C4-2B (cell line): Measurements from ENCODE around the gene ARID3B.

ENCODE experiments used
- H3K27ac ChIP-seq: fragments of 450-650 bp; 2 replicates; pipeline ENCODE4 v1.5.1; 2017
- ZFX ChIP-seq: fragments of 450-650 bp; IDR thresholded peaks from 2 replicates; pipeline ENCODE4 v1.6.1; 2017
- TF ChIP-seq, protein P1 (sequence below): fragments of 450-650 bp; conservative IDR thresholded peaks from 2 replicates; pipeline ENCODE4 v1.5.1; 2017; ENCODE audit warnings: mild to moderate bottlenecking

The ARID3B gene

DNA sequence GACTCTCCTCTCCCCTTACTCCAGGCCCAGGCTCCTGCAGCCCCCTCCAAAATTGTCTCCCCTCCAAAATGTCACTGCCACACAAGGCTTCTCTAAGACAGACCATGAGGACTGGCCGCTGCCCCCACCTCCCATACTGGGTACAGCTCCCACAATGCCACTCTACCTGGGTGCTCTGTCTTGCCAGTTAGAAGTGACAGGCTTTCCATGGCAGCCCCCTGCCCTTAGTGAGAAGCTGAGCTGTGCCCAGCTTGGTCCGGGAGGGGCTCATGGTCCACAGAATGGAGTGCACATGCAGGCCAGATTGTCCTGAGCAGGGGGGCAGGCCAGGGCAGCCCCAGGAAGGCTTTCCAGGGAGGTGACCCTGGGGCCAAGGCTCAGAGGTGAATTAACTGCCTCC lies 71.7 kb downstream of the ARID3B start:
- TF ChIP-seq, protein P1, sequence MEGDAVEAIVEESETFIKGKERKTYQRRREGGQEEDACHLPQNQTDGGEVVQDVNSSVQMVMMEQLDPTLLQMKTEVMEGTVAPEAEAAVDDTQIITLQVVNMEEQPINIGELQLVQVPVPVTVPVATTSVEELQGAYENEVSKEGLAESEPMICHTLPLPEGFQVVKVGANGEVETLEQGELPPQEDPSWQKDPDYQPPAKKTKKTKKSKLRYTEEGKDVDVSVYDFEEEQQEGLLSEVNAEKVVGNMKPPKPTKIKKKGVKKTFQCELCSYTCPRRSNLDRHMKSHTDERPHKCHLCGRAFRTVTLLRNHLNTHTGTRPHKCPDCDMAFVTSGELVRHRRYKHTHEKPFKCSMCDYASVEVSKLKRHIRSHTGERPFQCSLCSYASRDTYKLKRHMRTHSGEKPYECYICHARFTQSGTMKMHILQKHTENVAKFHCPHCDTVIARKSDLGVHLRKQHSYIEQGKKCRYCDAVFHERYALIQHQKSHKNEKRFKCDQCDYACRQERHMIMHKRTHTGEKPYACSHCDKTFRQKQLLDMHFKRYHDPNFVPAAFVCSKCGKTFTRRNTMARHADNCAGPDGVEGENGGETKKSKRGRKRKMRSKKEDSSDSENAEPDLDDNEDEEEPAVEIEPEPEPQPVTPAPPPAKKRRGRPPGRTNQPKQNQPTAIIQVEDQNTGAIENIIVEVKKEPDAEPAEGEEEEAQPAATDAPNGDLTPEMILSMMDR = no peak
- no peak for TF ChIP-seq ZFX
- no peak overlapping the region for H3K27ac ChIP-seq

DNA sequence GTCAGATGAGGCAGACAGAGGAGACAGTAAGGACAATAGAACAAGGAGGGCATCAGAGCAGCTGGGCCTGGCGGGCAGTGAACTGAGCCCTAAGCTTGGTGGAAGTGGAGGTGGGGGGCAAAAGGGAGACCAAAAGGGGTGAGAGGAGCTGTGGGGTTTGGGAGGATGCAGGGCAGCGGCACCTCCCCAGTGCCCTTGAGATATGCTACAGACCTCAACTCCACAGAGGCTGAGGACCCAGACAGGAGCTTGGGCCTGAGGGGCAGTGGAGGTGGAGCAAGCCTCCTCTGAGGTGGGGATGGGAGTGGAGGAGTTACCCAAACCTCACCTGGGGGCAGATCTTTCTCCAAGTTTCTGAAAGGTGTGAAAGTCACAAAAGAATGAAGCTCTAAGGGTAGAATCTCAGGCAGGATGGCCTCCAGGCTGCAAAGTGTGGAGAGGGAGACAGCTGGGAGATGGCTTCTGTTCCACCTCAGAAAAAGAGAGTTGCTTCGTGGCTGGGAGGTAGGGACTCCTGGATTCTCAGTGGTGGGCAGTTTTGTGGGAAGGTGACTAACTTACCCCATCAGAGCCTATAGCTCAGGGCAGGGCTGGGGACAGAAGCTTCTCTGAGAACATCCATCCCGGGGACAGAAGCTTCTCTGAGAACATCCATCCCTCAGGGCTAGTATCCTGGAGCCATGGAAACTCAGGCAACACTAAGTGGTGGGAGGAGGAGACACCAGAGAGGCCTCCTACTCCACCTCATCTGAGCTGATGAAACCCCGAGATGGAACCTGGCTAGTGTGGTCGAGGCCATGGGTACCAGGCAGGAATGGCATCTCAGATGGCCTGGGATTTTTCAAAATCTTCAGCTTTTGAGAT lies 72.3 kb downstream of the ARID3B start:
- TF ChIP-seq ZFX = no peak
- TF ChIP-seq, protein P1 = no peak
- H3K27ac ChIP-seq = peak overlapping the region; percentile 94; the same call in 1 of the 2 replicates

GRCh38 chr15:74613953-74614743 lies 73.1 kb downstream of the ARID3B start:
- no peak for TF ChIP-seq ZFX
- TF ChIP-seq, protein P1 = no peak
- H3K27ac ChIP-seq = peak overlapping the region; percentile 94

DNA sequence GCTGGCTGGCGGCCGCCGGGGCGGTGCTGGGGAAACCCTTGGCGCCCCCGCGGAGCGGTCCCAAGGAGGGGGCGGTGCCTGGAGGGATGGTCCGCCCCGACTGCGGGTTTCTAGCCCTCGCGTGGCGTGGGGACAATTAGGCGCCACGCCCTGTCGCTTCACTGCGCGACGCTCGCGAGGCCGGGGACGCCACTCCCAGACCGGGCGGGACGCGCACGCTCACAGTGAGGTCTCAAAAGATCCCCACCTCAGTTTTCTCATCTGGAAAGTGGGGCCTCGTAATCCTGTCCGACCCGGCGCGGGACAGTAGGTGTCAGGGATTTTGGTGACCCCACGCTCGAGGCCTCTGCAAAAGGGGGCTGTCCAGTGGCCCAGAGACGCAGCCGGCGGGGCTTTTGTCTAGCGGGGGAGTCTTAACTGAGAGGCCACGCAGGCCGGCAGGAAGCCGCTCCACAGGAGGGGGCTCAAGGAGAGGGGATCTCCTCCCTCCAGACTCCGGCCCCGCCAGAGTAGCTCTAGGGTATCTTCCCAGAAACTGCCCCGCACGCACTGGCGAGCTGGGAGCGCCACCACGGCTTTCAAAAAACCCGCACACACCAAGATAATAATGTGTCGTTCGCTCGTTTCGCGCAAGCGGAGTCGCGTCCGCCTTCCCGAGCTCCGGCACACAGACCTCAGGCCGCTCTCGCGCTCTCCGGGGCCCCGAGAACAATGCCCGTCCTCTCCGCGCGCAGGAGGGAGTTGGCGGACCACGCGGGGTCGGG lies 73.9 kb downstream of the ARID3B start:
- TF ChIP-seq ZFX = no peak
- TF ChIP-seq, protein P1 = no peak
- peak overlapping the region; percentile 94 for H3K27ac ChIP-seq

DNA sequence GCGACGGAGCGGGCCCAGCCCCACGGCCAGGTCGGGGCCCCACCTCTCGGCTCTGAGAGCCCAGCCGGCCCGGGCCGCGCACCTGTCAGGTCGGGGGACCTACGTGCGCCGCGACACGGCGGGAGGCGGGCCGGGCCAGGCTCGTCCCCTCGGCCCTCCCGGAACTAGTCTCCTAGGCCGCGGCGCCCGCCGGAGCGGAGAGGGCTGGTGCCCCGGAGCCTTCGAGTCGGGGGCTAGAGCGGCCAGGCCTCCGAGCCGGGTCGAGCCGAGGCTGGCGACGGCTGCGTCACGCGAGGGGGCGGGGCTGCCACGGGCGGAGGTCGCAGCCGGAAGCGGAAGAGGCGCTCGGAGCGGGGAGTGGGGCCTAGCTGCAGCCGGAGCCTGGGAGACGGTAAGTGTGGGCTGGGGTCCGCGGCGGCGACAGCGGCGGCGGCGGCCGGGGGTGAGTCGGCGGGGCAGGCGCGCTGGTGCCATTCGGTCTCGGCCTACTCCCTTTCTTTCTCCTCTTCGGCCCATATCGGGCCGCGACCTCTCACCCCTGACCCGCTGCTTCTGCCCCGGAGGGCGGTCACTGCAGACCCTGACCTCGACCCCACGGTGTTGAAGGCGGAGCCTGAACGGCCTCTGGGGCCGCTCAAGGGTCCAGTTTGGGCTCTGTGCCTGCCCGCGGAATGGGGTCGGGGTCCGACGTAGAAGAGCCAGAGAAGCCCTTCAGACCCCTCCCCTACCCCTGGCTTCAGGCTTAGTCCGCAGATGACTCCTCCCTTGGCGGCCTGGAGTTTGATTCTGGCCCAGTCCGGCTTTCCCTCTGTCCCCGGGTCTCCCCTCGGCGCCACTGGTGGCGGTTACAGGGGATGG lies 74.7 kb downstream of the ARID3B start, which contains the start of gene CLK3:
Gene CLK3, plus strand, starts transcription at position 329 of the 858 bp plus-strand sequence. CDS start 3,361 bp downstream, outside the sequence.
- TF ChIP-seq ZFX = peak; percentile 99
- TF ChIP-seq, protein P1 = no peak
- peak within 1 kb of the TSS; percentile 94 for H3K27ac ChIP-seq

DNA sequence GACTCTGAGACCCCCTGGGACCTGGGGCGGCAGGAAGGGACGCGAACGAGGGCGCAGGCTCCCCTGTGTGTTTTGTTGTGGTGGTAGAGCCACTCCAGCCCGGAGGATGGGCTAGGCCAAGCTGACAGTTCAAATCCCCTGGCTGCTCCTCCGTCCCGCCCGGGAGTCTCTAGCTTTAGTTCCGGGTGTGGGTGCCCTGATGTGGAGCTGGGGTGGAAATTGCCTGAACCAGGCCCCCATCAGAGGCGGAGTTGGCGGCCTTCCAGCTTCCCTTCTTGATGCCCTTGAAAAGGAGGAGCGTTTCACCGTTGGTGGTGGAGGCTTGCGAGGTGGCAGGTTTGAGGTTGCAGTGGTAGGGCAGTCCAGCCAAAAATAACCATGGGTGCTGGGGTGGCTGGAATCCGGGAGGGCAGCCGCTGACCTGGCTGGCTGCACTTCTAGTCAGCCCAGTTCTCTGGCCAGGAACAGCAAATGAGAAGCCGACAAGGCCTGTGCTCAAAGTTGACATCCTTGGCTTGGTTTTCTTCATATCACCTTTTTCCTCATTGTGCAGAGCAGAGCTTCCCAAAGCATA lies 75.4 kb downstream of the ARID3B start:
- peak overlapping the region; percentile 94 for H3K27ac ChIP-seq
- TF ChIP-seq, protein P1 = no peak
- no peak for TF ChIP-seq ZFX
